HUES6 (cell line): ENCODE results near the gene CFAP251.
"Not testable (repeated sequence)": the region's sequence is repeated elsewhere in the genome, so short reads cannot be mapped to it uniquely, and the experiment has no call there.

Experiments used
- H3K27ac ChIP-seq: 2 replicates; pipeline ENCODE4 v1.7.0; 2013; ENCODE audit warnings: low read depth, mild to moderate bottlenecking, low read length, inconsistent platforms
- H3K27me3 ChIP-seq: 2 replicates; pipeline ENCODE4 v1.6.1; 2013; ENCODE audit warnings: low read length; ENCODE audit not compliant: control insufficient read depth, insufficient read depth
- H3K36me3 ChIP-seq: 2 replicates; pipeline ENCODE4 v1.6.1; 2013; ENCODE audit warnings: low read length; ENCODE audit not compliant: control insufficient read depth, insufficient read depth
- H3K4me1 ChIP-seq: 2 replicates; pipeline ENCODE4 v1.6.1; 2013; ENCODE audit warnings: low read length; ENCODE audit not compliant: control insufficient read depth, insufficient read depth
- H3K4me3 ChIP-seq: 2 replicates; pipeline ENCODE4 v1.5.1; 2013; ENCODE audit warnings: low read depth, low read length
- H3K9ac ChIP-seq: one replicate; pipeline ENCODE4 v1.6.1; 2013; ENCODE audit warnings: mild to moderate bottlenecking, low read length
- H3K9me3 ChIP-seq: 2 replicates; pipeline ENCODE4 v1.6.1; 2013; ENCODE audit warnings: low read depth, low read length; ENCODE audit not compliant: control insufficient read depth, insufficient read depth

The CFAP251 gene

DNA sequence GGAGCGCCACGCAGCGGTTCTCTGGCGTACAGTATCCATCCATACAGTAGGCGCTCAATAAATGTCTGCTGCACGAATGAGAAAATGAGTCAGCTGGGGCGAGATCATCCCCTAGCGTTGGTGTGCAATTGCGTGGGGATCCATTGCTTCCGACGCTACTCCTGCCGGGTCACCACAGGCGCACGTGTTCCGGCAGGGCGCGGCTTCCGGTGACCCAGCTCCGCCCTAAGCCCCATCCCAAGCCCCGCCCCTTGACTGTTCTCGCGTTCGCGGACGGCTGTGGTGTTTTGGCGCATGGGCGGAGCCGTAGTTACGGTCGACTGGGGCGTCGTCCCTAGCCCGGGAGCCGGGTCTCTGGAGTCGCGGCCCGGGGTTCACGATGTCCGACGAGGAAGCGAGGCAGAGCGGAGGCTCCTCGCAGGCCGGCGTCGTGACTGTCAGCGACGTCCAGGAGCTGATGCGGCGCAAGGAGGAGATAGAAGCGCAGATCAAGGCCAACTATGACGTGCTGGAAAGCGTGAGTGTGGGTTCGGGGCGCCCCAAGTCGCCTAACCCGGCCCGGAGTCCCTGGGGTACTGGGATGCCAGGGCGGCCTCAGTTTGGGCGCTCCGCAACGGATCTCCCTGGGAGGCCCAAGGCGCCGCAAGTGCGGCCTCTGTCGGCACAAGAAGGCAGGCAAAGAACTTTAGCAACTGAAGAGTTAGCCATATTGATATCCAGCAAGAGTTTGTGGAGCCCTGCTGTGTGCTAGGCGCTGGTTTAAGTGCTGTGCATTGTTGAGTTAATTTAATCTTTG lies 29.7 kb upstream of the CFAP251 start, which contains the start of gene PSMD9:
TSS of gene PSMD9 (plus strand) at position 313 of the 796 bp plus-strand sequence. CDS start at position 380, 67 bp downstream.
- H3K9me3 ChIP-seq: no peaks in the 10 kb centered on the region
- H3K4me1 ChIP-seq: peaks cover 13% of the 10 kb centered on the region
- peak within 1 kb of the TSS; percentile 96 for H3K9ac ChIP-seq
- peak within 1 kb of the TSS; percentile 90 for H3K27ac ChIP-seq
- H3K27me3 ChIP-seq: no peaks in the 10 kb centered on the region
- H3K36me3 ChIP-seq: no peaks in the 10 kb centered on the region; the same call in 1 of the 2 replicates
- peak within 1 kb of the TSS; percentile 87 for H3K4me3 ChIP-seq

DNA sequence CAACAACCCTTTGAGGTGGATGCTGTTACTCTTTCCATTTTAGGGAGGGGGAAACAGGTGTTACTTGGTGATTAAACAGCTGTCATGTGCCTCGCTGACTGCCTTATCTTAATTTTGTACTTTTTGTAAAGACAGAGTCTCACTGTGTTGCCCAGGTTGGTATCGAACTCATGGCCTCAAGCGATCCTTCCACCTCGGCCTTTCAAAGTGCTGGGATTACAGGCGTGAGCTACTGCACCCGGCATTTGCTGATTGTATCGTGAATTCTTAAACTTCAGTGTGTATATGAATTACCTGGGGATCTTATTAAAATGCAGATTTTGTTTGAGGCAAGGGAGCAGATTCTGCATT lies 29.1 kb upstream of the CFAP251 start:
- Histone ChIP-seq H3K9ac (peak overlapping the region; percentile 96), H3K27me3 (no peaks in the 10 kb centered on the region), H3K4me3 (peak overlapping the region; percentile 87), H3K27ac (peak overlapping the region; percentile 90; the same call in 1 of the 2 replicates), H3K36me3 (no peaks in the 10 kb centered on the region; the same call in 1 of the 2 replicates), H3K4me1 (peaks cover 17% of the 10 kb centered on the region), H3K9me3 (no peaks in the 10 kb centered on the region)

- H3K27ac ChIP-seq: peak overlapping the region; percentile 90; the same call in 1 of the 2 replicates
- peak overlapping the region; percentile 96 for H3K9ac ChIP-seq
- H3K36me3 ChIP-seq, H3K9me3 ChIP-seq, H3K27me3 ChIP-seq: not testable (repeated sequence)
- H3K4me3 ChIP-seq: peak overlapping the region; percentile 87
- peaks cover 21% of the 10 kb centered on the region for H3K4me1 ChIP-seq
Observed at GRCh38 chr12:121889661-121890060, 28.7 kb upstream of the CFAP251 start.

- Histone ChIP-seq H3K4me3 (no peak overlapping the region), H3K36me3 (peaks cover 16% of the 10 kb centered on the region), H3K9me3 (no peaks in the 10 kb centered on the region), H3K4me1 (peaks cover 21% of the 10 kb centered on the region), H3K9ac (no peak overlapping the region), H3K27ac (no peak overlapping the region), H3K27me3 (no peaks in the 10 kb centered on the region)
Observed at GRCh38 chr12:121892673-121893561, 25.5 kb upstream of the CFAP251 start.

GRCh38 chr12:121893961-121894460 lies 24.4 kb upstream of the CFAP251 start:
- Histone ChIP-seq H3K36me3 (peaks cover 20% of the 10 kb centered on the region), H3K4me3 (no peak overlapping the region), H3K27me3 (no peaks in the 10 kb centered on the region), H3K9ac (no peak overlapping the region), H3K9me3 (no peaks in the 10 kb centered on the region), H3K27ac (no peak overlapping the region), H3K4me1 (peaks cover 21% of the 10 kb centered on the region)

- Histone ChIP-seq H3K27ac (no peak overlapping the region), H3K9ac (no peak overlapping the region), H3K9me3 (no peaks in the 10 kb centered on the region), H3K36me3 (peaks cover 26% of the 10 kb centered on the region), H3K27me3 (no peaks in the 10 kb centered on the region), H3K4me3 (no peak overlapping the region), H3K4me1 (peaks cover 16% of the 10 kb centered on the region)
Observed at GRCh38 chr12:121894633-121895032, 23.8 kb upstream of the CFAP251 start.

GRCh38 chr12:121898287-121898686 lies 20.1 kb upstream of the CFAP251 start:
- Histone ChIP-seq H3K4me3 (no peak overlapping the region), H3K4me1 (peaks cover 13% of the 10 kb centered on the region), H3K27me3 (no peaks in the 10 kb centered on the region), H3K9ac (no peak overlapping the region), H3K27ac (no peak overlapping the region), H3K36me3 (peaks cover 56% of the 10 kb centered on the region), H3K9me3 (no peaks in the 10 kb centered on the region)

- 0 out of 2 replicates have a peak, but pooled peaks cover under 1% of the 10 kb centered on the region for H3K4me1 ChIP-seq
- no peaks in the 10 kb centered on the region for H3K27me3 ChIP-seq
- H3K36me3 ChIP-seq: peaks cover 65% of the 10 kb centered on the region
- H3K9ac ChIP-seq: no peak overlapping the region
- H3K9me3 ChIP-seq: no peaks in the 10 kb centered on the region
- H3K4me3 ChIP-seq: no peak overlapping the region
- H3K27ac ChIP-seq: no peak overlapping the region
Observed at GRCh38 chr12:121899590-121899989, 18.8 kb upstream of the CFAP251 start.

DNA sequence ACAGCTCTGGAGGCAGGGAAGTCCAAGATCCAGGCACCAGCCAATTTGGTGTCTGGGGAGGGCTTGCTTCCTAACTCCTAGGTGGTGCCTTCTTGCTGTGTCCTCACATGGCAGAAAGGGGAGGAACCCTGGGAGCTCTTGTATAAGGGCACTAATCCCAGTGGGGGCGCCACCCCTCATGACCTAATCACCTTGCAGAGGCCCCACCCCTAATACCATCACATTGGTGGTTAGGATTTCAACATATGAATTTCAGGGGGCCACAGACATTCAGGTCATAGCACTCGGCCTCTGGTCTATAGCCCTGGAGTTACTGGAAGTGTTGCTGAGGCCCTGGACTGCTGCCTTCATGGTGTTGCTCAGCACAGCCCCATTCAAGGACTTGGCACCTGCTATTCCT lies 15.2 kb upstream of the CFAP251 start:
- H3K4me3 ChIP-seq: no peak overlapping the region
- H3K36me3 ChIP-seq: peaks cover 63% of the 10 kb centered on the region
- H3K27me3 ChIP-seq: no peaks in the 10 kb centered on the region

DNA sequence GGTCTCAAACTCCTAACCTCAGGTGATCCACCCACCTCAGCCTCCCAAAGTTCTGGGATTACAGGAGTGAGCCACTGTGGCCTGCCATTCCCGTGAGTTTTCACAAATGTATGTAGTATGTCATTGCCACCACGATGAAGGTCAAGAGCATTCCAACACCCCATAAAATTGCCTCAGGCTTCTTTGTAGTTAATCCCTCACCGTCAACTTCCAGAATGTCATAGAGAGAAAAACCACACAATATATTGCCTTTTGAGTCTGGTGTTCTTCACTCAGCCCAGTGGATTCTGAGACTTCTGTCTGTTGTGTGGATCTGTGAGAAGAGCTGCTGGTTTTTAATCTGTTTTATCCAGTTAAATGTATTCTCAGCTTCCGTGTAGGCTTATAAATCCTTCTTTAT lies 12.6 kb upstream of the CFAP251 start:
- Histone ChIP-seq H3K9ac (no peak overlapping the region), H3K27ac (no peak overlapping the region), H3K36me3 (peaks cover 60% of the 10 kb centered on the region), H3K4me1 (no peaks in the 10 kb centered on the region), H3K4me3 (no peak overlapping the region), H3K27me3 (no peaks in the 10 kb centered on the region), H3K9me3 (no peaks in the 10 kb centered on the region)

More for the DNA sequence above, 15.2 kb upstream of the CFAP251 start:
- no peak overlapping the region for H3K27ac ChIP-seq
- no peaks in the 10 kb centered on the region for H3K4me1 ChIP-seq
- H3K9ac ChIP-seq: no peak overlapping the region
- no peaks in the 10 kb centered on the region for H3K9me3 ChIP-seq

DNA sequence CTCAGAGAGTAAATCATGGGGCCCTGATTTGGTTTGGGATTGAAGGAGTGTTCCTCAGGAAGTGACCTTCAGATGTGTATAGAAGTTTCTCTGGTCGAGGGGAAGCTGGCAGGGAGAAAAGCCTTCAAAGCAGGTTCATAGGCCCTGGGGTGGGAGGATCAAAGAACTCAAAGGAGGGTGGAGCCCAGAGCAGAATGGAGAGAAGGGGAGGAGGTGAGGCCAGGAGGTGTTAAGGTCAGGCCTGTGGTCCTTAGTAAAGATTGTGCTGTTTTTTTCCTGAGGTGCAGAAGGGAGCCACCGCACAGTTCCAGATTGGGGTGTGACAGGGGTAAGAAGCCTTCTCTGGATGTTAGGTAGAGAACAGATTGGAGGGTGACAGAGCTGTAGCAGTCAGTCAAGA lies 9.7 kb upstream of the CFAP251 start:
- Histone ChIP-seq H3K9me3 (no peaks in the 10 kb centered on the region), H3K4me3 (no peak overlapping the region), H3K9ac (no peak overlapping the region), H3K27me3 (no peaks in the 10 kb centered on the region), H3K4me1 (no peaks in the 10 kb centered on the region), H3K27ac (no peak overlapping the region), H3K36me3 (peaks cover 48% of the 10 kb centered on the region)
